GM21723 (cell line): ENCODE measurements around the gene GTF3C5.
"Not testable (repeated sequence)": the region's sequence is repeated elsewhere in the genome, so short reads cannot be mapped to it uniquely, and the experiment has no call there.

Experiments
- ATAC-seq: cut with Tn5 transposase; IDR thresholded peaks from one replicate; pipeline ENCODE4 v1.9.1; 2021; ENCODE audit warnings: mild to moderate bottlenecking, moderate library complexity; ENCODE audit not compliant: unreplicated experiment

The GTF3C5 gene

DNA sequence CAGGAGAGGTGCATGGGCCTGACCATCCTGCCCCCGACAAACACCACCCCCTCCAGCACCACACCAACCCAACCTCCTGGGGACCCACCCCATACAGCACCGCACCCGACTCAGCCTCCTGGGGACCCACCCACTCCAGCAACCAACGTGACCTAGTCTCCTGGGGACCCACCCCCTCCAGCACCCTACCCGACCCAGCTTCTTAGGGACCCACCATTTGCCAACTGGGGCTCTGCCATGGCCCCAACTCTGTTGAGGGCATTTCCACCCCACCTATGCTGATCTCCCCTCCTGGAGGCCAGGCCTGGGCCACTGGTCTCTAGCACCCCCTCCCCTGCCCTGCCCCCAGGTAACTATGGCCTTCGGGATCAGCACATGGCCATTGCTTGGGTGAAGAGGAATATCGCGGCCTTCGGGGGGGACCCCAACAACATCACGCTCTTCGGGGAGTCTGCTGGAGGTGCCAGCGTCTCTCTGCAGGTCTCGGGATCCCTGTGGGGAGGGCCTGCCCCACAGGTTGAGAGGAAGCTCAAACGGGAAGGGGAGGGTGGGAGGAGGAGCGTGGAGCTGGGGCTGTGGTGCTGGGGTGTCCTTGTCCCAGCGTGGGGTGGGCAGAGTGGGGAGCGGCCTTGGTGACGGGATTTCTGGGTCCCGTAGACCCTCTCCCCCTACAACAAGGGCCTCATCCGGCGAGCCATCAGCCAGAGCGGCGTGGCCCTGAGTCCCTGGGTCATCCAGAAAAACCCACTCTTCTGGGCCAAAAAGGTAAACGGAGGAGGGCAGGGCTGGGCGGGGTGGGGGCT is 35.6 kb downstream of the GTF3C5 start:
- no peak for ATAC-seq

- ATAC-seq, result no peak
Observed at GRCh38 chr9:133067006-133067405, 36.2 kb downstream of the GTF3C5 start.

DNA sequence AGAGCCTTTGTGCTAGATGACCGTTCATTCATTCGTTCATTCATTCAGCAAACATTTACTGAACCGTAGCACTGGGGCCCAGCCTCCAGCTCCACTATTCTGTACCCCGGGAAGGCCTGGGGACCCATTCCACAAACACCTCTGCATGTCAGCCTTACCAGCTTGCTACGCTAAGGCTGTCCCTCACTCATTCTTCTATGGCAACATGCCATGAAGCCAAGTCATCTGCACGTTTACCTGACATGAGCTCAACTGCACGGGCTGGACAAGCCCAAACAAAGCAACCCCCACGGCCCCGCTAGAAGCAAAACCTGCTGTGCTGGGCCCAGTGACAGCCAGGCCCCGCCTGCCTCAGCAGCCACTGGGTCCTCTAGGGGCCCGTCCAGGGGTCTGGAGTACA is 37.0 kb downstream of the GTF3C5 start:
- no peak for ATAC-seq

DNA sequence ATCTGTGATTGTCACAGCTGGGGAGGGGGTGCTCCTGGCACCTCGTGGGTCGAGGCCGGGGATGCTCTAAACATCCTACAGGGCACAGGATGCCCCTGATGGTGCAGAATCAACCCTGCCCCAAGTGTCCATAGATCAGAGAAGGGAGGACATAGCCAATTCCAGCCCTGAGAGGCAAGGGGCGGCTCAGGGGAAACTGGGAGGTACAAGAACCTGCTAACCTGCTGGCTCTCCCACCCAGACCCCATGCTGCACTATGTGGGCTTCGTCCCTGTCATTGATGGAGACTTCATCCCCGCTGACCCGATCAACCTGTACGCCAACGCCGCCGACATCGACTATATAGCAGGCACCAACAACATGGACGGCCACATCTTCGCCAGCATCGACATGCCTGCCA is 37.6 kb downstream of the GTF3C5 start:
- not testable (repeated sequence) for ATAC-seq

- not testable (repeated sequence) for ATAC-seq
Observed at GRCh38 chr9:133070500-133070961, 39.7 kb downstream of the GTF3C5 start.

DNA sequence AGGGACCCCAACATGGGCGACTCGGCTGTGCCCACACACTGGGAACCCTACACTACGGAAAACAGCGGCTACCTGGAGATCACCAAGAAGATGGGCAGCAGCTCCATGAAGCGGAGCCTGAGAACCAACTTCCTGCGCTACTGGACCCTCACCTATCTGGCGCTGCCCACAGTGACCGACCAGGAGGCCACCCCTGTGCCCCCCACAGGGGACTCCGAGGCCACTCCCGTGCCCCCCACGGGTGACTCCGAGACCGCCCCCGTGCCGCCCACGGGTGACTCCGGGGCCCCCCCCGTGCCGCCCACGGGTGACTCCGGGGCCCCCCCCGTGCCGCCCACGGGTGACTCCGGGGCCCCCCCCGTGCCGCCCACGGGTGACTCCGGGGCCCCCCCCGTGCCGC is 40.2 kb downstream of the GTF3C5 start:
- ATAC-seq, result not testable (repeated sequence)

DNA sequence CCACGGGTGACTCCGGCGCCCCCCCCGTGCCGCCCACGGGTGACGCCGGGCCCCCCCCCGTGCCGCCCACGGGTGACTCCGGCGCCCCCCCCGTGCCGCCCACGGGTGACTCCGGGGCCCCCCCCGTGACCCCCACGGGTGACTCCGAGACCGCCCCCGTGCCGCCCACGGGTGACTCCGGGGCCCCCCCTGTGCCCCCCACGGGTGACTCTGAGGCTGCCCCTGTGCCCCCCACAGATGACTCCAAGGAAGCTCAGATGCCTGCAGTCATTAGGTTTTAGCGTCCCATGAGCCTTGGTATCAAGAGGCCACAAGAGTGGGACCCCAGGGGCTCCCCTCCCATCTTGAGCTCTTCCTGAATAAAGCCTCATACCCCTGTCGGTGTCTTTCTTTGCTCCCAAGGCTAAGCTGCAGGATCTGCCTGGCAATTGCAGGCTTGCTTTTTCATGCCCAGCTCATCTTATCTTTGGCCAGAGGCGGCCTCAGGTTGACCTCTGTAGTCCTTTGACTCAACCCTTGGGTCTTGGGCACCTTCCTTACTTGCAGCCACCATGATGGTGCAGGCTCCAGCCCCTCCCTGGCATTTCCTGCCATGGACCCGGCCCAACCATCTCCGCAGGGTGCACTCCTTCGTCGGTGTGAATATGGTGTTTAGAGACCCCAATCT is 40.8 kb downstream of the GTF3C5 start:
- no peak for ATAC-seq

DNA sequence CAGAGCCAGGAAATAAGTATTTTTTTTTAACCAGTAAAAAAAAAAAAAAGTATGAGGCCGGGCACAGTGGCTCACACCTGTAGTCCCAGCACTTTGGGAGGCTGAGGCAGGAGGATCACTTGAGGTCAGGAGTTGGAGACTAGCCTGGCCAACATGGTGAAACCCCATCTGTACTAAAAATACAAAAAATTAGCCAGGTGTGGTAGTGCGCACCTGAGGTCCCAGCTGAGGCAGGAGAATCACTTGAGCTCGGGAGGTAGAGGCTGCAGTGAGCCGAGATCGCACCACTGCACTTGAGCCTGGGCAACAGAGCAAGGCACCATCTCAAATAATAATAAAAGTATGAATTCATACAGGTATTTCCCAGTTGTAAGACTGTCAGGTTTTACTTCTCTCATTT is 41.4 kb downstream of the GTF3C5 start:
- ATAC-seq, result not testable (repeated sequence)

DNA sequence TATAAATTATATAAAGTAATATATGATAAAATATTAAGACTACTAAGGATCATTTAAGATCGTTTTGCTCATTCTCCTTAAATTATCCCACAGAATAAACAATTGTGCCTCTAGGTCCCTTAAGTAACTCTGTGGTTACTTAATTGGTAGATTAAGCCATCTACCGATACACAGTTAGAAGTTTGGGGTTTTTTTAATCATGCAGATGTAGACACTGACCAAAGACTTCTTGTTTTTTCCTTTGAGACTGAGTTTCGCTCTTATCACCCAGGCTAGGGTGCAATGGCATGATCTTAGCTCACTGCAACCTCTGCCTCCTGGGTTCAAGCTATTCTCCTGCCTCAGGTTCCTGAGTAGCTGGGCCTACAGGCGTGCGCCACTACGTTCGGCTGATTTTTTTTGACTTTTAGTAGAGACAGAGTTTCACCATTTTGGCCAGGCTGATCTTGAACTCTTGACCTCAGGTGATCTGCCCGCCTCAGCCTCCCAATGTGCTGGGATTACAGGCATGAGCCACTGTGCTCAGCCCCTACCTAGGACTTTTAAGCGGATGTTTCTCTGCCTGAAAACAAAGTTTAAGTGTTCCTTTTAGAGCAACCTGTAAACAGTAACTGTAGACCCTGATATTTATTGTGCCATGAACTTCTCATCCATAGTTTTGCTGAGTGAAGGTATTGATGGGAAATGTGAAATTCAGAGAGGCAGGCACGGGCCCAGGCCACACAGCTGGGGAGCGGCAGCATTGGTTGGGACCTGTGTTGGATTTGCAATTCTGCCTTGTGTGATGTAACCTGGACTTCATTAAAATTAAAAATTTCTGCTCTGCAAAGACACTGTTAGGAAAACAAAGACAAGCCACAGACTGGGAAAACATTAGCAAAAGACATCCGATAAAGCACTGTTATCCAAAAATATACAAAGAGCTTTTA is 42.6 kb downstream of the GTF3C5 start:
- no peak for ATAC-seq

DNA sequence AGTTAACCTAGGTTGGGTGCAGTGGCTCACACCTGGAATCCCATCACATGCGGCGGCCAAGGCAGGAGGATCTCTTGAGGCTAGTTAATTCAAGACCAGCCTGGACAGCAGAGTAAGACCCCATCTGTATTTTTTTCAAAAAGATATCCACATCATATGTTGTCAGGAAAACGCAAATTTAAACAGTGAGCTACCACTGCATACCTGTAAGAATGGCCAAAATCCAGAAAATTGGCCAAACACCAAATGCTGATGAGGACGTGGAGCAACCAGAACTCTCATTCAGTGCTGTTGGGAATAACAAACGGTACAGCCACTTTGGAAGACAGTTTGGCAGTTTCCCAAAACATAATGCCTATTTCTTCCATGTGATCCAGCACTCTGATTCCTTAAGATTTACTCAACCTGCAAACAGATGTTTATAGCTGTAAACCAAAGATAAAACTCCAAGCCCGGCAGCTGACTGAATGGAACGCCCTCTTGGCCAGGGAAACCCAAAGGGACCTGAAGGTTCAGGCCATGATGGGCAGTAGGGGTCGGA is 43.4 kb downstream of the GTF3C5 start:
- ATAC-seq, result no peak

- no peak for ATAC-seq
Observed at GRCh38 chr9:133075925-133076630, 45.3 kb downstream of the GTF3C5 start.

DNA sequence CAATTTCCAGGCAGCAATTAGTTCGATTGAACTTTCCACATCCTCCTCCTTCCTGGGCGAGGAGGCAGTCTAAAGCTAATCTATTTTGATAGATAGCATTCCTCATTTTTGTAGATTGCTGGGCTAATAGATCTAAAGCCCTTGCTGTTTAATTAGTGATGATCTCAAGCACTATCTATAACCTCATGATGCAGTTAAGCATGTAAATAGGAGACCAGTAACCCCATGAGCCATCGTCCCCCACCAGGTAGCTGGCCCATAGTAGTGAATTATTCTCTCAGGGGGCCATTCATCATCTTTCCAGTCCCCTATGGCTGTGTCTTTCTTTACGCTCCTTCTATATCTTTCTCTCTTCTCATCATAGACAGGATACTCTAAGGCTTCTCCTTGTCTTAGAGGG is 45.9 kb downstream of the GTF3C5 start:
- no peak for ATAC-seq

DNA sequence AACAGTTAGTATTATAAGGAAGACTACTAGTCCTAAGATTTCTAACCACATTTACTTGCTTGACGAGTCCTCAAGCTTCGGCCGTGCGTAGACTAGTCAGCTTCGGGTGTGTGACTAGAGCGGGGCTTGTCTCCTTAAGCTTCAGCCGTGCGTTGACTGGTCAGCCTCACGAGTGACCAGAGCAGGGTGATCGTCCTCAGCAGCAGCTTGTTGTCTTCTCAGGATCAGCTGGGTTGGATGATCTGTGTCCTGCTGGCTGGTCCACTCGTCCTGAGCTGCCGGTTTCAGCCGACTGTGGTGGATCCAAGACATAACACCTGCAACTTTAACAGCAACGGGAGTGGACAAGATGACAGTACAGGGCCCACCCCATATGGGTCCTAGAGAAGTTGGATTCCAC is 47.7 kb downstream of the GTF3C5 start:
- no peak for ATAC-seq

DNA sequence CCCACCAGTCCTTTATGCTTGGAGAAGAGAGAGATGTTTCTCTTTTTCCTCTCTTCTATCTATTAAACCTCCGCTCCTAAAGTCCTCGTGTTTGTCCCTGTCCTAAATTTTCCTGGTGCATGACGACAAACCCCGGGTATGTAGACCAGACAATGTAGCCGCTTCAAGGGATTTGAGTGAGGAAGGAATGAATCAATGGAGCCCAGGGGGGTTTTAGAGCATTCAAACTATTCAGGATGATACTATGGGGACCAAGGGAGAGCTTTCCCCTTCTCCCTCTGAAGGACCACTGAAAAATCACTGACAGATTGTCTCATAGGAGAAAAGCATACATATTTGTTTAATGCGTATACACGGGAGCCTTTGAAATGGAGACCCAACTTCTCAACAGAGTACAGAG is 49.4 kb downstream of the GTF3C5 start:
- no peak for ATAC-seq

DNA sequence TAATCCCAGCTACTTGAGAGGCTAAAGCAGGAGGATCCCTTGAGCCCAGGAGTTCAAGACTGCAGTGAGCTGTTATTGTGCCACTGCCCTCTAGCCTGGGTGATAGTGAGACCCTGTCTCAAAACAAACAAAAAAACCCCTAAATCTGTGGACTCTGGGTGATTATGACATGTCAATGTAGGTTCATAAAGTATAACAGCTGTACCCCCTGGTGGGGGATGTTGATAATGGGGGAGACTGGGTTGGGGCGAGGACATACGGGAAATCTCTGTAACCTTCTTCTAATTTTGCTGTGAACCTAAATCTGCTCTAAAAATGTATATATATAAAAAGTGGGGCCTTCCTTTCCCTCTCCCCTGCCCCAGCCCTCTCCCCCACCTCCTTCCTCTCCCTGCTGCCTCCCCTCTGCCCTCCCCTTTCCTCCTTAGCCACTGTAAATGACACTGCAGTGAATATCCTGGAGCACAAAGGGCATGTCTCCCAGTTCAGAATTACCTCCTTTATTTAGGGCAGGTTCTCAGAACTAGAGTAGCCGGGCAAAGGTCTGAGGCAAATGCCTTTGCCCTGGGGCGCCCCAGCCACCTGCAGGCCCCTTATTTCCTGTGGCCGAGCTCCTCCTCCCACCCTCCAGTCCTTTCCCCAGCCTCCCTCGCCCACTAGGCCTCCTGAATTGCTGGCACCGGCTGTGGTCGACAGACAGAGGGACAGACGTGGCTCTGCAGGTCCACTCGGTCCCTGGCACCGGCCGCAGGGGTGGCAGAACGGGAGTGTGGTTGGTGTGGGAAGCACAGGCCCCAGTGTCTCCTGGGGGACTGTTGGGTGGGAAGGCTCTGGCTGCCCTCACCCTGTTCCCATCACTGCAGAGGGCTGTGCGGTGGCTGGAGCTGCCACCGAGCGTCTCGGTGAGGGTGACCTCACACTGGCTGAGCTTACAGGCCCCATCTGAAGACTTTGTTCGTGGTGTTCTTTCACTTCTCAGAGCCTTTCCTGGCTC is 50.3 kb downstream of the GTF3C5 start:
- ATAC-seq, result not testable (repeated sequence)

- not testable (repeated sequence) for ATAC-seq
Observed at GRCh38 chr9:133081957-133082644, 51.3 kb downstream of the GTF3C5 start.

DNA sequence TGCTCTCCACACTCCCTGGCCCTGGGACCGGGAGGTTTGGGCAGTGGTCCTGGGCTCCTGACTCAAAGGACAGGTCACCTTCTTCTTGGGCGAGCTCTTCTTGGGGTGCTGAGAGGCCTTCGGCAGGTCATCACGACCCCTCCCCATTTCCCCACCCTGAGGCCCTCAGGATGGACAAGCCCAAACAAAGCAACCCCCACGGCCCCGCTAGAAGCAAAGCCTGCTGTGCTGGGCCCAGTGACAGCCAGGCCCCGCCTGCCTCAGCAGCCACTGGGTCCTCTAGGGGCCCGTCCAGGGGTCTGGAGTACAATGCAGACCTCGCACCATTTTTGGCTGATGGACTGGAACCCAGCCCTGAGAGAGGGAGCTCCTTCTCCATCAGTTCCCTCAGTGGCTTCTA is 52.9 kb downstream of the GTF3C5 start:
- not testable (repeated sequence) for ATAC-seq

DNA sequence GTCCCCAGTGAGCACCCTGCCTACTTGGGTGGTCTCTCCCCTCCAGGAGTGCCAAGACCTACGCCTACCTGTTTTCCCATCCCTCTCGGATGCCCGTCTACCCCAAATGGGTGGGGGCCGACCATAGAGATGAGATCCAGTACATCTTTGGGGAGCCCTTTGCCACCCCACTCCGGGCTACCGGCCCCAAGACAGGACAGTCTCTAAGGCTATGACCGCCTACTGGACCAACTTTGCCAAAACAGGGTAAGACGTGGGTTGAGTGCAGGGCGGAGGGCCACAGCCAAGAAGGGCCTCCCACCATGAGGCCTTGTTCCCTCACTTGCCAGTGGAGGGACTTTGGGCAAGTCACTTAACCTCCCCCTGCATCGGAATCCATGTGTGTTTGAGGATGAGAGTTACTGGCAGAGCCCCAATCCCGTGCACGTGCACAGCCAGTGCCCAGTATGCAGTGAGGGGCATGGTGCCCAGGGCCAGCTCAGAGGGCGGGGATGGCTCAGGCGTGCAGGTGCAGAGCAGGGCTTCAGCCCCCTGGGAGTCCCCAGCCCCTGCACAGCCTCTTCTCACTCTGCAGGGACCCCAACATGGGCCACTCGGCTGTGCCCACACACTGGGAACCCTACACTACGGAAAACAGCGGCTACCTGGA is 55.5 kb downstream of the GTF3C5 start:
- ATAC-seq, result not testable (repeated sequence)
